ENCODE measurements around the gene ASB3. TPM values are rescaled to one million over a fixed set of nuclear protein-coding genes. Genes with fewer than 3 reads are reported as not detected.

Gene ASB3
- total and polyA plus RNA-seq, 2 donors (not counting 3 experiments of a cell fraction or from before 2014, with no cell fraction given): 20.3 to 20.5 TPM

DNA sequence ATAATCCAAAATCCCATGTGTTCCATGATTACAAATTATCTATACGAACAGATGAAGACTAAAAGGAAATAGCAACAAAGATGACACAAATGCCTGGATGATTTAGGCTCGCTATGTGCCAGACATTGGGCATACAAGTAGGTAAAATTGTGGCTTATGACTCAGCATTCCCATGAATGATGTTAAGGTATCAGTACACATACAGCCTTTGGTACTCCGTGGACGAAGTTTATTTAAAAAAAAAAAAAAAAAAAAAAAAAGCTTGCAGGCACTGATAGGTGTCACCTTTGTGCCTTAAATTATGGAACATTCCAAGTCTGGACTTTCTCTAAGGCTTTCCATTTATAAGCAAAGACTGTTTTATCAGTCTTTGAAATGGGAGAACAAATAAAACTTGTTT lies 16.5 kb downstream of the ASB3 start:
- FAIRE-seq: no peak
- BruUV-seq (replicated peaks): no TSS peak
- ChIA-PET POLR2A (no interaction called here), CTCF (no interaction called here)
- Histone ChIP-seq H3K79me2 (ENCODE audit: control insufficient read depth, insufficient read depth, low read length) (peaks cover 30% of the 10 kb centered on the region), H3K27ac (ENCODE audit: insufficient read depth, low read depth, low read length) (no peak overlapping the region), H2AFZ (ENCODE audit: low read depth, low read length) (no peak overlapping the region), H3K4me1 (ENCODE audit: control insufficient read depth, extremely low read depth, insufficient read depth, low read length) (peaks cover 12% of the 10 kb centered on the region), H3K27me3 (ENCODE audit: control insufficient read depth in 2 of 2, insufficient read depth in 2 of 2, low read length in 2 of 2) (no peaks in the 10 kb centered on the region), H4K20me1 (replicated peaks; ENCODE audit: control insufficient read depth, extremely low read depth, insufficient read depth, low read length) (no peaks in the 10 kb centered on the region), H3K4me3 (replicated peaks in 1 of 3; ENCODE audit: insufficient read depth in 1 of 3, low read depth in 1 of 3, low read length in 3 of 3) (no peak overlapping the region), H3K36me3 (ENCODE audit: control insufficient read depth in 2 of 2, extremely low read depth in 1 of 2, insufficient read depth in 2 of 2, low read length in 2 of 2) (peaks cover 0 to 3% of the 10 kb centered on the region in 2 experiments), H3K4me2 (ENCODE audit: insufficient read depth, low read length) (no peak overlapping the region), H3K9ac (replicated peaks; ENCODE audit: extremely low read depth, insufficient read depth, low read length) (no peak overlapping the region), H3K9me3 (replicated peaks; ENCODE audit: control insufficient read depth, insufficient read depth, low read length) (no peaks in the 10 kb centered on the region), H3K9me1 (replicated peaks; ENCODE audit: control insufficient read depth, extremely low read depth, insufficient read depth, low read length) (no peaks in the 10 kb centered on the region)
- DNase-seq (ENCODE audit: low read depth, low spot score): no peak
- dilution Hi-C loops (cut with MboI; ENCODE audit: extremely low pct_ligation_motif_present, low sequenced_read_pairs) (no loop called here), intact Hi-C loops (cut with micrococcal nuclease) (no loop called here)
- TF ChIP-seq FOS (IDR thresholded peaks at IDR 0.05; ENCODE audit: borderline replicate concordance, insufficient read depth, low read length) (no peak), MAX (IDR thresholded peaks at IDR 0.05; ENCODE audit: insufficient read depth, insufficient read length) (no peak), GATA2 (IDR thresholded peaks at IDR 0.05; ENCODE audit: insufficient read depth, insufficient read length, low read depth, low read length) (no peak), MYC (IDR thresholded peaks at IDR 0.05; ENCODE audit: low read depth, low read length) (no peak), CTCF (IDR thresholded peaks at IDR 0.05; ENCODE audit: extremely low read depth in 1 of 2, insufficient read depth in 1 of 2, low read depth in 1 of 2, low read length in 2 of 2) (no peak), JUN (IDR thresholded peaks at IDR 0.05; ENCODE audit: borderline replicate concordance, insufficient read depth, insufficient read length, low read depth) (no peak), POLR2AphosphoS5 (IDR thresholded peaks at IDR 0.05; ENCODE audit: insufficient read depth, low read depth, low read length) (no peak), POLR2A (IDR thresholded peaks at IDR 0.05; ENCODE audit: low read depth, low read length) (no peak), EZH2 (IDR thresholded peaks at IDR 0.05; ENCODE audit: borderline replicate concordance, low read depth, low read length, severe bottlenecking) (no peak)

Measured in endothelial cell of umbilical vein (primary cell).